Measurements from ENCODE around the gene SUB1.
"Not testable (repeated sequence)": the region's sequence is repeated elsewhere in the genome, so short reads cannot be mapped to it uniquely, and the experiment has no call there.

Gene SUB1

GRCh38 chr5:32601623-32602295 is 16.4 kb downstream of the SUB1 start:
- DNase-seq, result no peak

DNA sequence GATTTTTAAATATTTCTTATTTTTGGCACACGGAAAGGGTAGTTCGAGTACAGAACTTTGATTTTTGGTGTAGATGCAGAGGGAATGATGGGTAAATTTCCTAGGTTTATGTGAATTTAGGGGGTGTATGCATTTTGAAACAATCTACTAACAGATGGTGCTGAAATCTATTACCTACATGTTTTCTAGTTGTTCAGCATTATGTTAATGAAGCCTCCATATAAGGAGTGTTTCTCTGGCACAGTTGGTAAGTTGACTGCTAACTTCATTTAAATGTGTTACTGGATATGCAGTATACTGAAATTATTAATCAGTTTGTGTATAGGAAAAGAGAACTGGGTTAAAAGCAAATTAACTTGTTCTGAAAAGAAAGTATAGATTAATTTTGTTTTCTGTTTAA is 17.5 kb downstream of the SUB1 start:
- no peak for DNase-seq

DNA sequence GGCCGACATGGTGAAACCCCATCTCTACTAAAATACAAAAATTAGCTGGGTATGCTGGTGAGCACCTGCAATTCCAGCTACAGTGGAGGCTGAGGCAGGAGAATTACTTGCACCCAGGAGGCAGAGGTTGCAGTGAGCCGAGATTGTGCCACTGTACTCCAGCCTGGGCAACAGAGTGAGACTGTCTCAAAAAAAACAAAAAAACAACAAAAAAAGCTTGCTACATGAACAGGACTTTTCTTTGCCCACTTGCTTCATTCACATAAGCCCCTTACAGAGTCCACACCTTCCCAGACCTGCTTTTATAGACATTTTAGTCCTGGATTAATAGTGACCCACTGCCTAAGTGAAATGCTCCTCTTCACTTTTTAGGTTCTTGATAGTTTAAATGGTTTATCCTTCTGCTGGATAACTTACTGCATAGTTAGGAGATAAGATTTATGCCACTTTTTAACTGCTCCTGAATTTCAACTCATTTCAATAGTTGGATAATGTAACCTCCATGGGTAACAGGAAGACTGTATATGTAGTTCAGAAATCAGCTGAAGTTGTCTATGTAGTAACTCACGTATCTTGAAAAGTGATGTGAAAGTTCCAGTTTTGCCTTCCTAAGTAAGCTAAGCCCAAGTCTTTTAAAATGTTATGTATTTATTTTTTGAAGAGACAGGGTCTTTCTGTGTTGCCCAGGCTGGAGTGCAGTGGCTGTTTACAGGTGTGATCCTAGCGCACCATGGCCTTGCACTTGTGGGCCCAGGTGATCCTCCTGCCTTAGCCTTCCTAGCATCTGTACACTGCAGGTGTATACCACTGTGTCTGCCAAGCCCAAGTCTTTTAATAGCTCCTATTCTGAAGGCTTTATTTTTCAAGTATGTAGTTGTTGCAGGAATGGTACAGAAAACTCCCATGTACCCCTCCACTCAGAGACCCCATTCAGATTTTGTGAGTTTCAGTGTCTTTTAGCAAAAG is 19.7 kb downstream of the SUB1 start:
- no peak for DNase-seq

GRCh38 chr5:32605766-32606152 is 20.4 kb downstream of the SUB1 start:
- DNase-seq, result no peak

GRCh38 chr5:32612134-32612888 is 27.0 kb downstream of the SUB1 start:
- peak; percentile 78 for DNase-seq

GRCh38 chr5:32613050-32613672 is 27.8 kb downstream of the SUB1 start:
- peak; percentile 70 for DNase-seq

DNA sequence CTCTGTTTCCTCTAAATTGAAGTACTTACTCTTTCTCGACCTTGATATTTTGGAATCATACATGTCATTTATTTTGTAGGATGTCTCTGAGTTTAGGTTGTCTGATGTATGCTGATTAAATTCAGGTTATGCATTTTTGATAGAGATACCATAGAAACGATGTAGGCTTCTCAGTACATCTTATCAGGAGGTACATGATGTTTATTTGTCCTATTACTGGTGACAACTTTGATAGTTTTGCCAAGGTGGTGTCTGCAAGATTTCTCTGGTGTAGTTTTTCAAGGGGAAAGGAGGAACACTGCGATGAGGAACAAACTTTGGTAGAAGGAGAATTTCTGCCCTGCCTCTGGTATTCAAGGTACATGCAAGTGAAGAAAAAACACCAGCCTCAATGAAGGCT is 29.9 kb downstream of the SUB1 start:
- DNase-seq, result no peak

DNA sequence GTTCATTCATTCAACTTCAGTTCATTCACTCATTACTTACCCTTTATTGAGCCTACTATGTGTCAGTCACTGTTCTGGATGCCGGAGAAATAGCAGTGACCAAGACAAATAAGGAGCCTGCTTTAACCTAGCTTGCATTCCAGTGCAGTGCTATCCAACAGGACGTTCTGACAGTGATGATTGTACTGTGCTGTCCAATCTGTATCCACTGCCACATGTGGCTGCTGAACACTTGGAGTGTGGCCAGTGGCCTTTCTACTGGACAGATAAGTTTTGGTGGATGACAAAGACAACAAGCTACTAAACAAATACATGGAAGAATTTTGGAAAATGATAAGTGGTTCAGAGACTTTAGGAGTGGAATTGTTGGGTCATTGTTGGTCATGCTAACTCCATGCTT is 33.6 kb downstream of the SUB1 start:
- no peak for DNase-seq

DNA sequence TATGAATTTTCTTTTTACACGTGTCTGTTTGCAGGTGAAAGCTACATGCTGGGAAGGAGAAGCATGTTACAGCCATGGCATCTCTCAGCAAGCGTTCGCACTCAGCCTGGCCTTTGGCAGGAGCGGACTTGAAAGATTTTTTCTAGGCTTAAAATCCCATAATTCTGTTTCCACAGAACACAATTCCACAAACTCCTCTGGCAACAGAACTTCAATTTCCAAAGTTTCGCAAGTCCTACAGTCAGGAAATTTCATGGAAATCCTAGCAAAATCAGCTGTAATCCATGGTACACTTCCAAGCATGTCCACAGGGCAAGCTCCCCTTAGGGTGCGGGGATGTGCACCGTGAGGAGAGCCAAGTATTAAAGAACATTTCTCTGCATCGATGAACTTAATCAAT is 35.9 kb downstream of the SUB1 start:
- no peak for DNase-seq

GRCh38 chr5:32625106-32625505 is 39.7 kb downstream of the SUB1 start:
- DNase-seq, result no peak

GRCh38 chr5:32625547-32625946 is 40.2 kb downstream of the SUB1 start:
- DNase-seq, result no peak

- DNase-seq, result no peak
Measured at GRCh38 chr5:32627219-32627870, 42.0 kb downstream of the SUB1 start.

DNA sequence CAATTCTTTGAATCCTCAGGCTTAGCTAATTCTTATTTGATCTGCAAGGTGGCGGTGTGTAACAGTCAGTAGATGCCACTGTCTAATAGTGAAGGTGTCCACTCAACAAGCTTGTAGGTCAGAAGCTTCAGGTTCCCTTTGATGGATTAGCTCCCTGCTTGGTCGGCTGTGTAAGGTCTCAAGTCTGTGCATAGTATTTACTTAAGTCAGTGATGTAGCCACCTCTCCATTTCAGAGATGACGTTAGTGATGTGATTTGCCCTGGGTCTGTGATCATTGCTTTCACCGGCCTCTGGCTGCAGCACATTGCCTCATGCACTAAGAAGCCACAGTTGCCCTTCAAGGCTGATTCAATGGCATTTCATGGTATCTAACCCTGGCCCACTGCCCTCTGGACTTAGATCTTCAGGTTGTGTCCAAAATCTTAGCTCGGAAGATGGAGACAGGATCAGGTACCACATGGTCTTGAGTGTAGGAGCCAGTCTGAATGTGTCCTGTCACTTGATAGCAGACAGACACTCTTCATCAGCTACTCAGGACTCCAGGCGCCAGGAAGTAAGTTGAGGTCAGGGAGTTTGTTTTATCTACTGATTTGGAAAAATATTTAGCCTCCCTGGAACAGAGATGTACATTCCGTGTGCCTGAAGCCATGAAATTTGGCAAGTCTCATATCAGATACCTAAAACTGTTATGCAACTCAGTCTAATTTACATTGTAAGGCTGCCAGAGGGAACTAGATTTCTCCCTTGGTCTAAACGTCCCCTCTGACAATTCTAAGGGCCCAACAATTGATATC is 42.9 kb downstream of the SUB1 start:
- no peak for DNase-seq

DNA sequence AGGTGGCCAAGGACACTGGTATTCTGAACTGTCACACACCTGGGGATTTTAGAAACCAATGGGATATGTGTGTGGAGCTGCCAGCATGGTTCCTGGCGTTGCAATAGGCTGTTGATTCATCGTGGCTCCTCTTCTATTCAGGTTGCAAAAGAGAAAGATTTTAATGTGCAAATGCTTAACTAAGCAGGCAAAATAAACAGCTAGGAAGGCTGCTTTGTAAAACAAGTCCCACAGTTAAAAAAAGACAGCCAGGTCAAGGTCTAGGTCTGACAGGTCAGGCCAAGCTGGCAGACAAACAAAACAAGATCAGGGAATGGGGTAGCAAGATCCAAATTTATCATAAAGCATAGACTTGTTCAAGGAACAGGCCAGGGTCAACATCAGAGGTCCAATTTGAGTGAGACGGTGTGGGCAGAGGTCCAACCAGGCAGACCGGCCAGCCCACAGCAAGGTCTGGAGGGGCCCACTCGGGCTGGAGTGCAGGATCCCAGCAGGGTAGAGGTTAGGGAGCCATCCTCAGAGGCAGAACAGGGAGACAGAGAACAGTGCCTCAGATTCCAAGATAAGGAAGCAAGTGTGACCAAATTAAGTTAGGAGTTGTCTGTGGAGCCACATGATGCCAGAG is 45.6 kb downstream of the SUB1 start:
- DNase-seq, result no peak

DNA sequence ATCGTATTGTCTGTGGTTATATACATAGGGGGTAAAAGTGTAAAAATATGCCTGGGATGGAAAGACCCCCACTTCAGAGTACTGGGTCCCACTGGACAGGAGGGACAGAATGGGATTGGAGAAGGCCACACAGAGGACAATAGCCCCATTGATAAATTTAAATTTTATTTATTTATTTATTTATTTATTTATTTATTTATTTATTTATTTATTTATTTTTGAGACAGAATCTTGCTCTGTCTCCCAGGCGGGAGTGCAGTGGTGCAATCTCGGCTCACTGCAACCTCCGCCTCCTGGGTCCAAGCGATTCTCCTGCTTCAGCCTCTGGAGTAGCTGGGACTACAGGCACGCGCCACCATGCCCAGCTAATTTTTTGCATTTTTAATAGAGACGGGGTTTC is 47.7 kb downstream of the SUB1 start:
- not testable (repeated sequence) for DNase-seq

- no peak for DNase-seq
Measured at GRCh38 chr5:32638309-32638708, 53.0 kb downstream of the SUB1 start.

DNA sequence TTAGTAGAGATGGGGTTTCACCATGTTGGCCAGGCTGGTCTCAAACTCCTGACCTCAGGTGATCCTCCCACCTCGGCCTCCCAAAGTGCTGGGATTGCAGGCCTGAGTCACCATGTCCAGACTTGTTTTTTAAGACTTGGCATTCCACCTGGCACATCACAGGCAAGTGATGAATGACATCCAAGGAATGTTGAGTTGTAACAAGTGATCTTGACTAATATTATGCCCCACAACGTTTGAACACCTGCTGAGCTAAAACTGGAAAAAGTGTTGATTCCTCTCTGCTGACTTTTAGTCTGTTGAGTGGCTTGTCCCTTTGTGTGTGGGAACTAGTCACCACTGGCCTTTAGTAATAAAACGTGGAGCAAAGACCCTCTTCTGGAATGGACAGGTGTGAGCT is 54.6 kb downstream of the SUB1 start:
- DNase-seq, result no peak

DNA sequence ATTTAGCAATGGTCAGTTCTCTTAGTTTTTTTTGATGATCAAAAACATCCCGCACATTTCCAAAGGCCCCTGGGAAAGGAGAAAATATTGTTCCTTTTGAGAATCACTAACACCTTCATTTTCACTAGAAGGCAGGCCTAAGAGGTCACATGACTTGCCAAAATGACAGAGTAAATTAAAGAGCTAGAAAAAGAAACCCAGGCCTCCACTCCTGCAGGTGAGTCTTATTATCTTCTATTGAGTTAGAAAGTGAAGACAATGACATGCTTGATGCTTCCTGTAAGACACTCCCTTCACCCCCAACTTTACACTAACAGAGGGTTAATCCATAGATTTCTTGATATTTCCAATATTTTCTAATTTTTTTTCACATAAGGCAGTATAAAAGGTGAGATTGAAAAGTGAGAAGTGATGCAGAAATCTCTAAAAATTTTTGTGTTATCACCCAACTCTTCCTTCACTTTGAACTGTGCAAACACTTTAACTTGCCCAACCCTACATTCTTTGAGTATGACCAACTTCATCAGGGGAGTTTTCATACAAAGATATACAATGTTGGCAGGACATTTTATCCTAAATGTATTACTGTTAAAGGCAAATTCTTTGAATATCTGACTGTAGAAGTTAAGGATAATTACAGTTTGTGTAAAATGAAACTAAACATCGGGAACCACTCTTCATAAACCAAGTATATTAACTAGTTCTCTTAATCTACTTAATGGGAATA is 57.1 kb downstream of the SUB1 start:
- no peak for DNase-seq

DNA sequence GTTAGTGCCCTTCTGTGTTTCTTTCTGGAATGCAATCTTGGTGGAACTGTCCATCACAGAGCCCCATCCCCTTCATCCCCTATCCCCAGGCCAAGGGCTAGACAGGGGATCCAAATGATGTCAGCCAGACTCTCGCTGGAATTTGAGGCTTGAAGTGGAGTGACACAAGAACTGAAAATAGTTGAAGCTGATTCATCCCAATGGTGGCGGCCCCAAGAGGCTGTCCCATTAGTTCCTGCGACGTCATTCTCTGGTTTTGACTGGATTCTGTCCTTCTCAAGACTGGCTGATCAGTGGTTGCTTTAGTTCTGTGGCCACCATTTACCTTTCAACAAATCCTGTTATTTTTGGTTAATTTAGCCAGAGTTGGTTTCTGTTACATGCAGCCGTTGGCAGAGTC is 59.9 kb downstream of the SUB1 start:
- DNase-seq, result no peak

All from NCI-H2081 treated with DMSO at 0.1 percent for 48 hours (cell line).